ENCODE results near the gene HDAC9.

- no peak for TF ChIP-seq ZBTB1 (tag by site-specific recombination; IDR thresholded peaks at IDR 0.05)
- TF ChIP-seq PBX3 (CRISPR knock-in tag; IDR thresholded peaks at IDR 0.05) = no peak
- TF ChIP-seq, protein P1, sequence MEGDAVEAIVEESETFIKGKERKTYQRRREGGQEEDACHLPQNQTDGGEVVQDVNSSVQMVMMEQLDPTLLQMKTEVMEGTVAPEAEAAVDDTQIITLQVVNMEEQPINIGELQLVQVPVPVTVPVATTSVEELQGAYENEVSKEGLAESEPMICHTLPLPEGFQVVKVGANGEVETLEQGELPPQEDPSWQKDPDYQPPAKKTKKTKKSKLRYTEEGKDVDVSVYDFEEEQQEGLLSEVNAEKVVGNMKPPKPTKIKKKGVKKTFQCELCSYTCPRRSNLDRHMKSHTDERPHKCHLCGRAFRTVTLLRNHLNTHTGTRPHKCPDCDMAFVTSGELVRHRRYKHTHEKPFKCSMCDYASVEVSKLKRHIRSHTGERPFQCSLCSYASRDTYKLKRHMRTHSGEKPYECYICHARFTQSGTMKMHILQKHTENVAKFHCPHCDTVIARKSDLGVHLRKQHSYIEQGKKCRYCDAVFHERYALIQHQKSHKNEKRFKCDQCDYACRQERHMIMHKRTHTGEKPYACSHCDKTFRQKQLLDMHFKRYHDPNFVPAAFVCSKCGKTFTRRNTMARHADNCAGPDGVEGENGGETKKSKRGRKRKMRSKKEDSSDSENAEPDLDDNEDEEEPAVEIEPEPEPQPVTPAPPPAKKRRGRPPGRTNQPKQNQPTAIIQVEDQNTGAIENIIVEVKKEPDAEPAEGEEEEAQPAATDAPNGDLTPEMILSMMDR (tag by site-specific recombination; IDR thresholded peaks at IDR 0.05) = no peak
- no peak for TF ChIP-seq ZBTB44 (tag by site-specific recombination; IDR thresholded peaks at IDR 0.05)
- no peak for TF ChIP-seq ZNF629 (tag by site-specific recombination; IDR thresholded peaks at IDR 0.05)
- no peak for TF ChIP-seq SALL2 (tag by site-specific recombination; IDR thresholded peaks at IDR 0.05; ENCODE audit: borderline replicate concordance)
- no peak for TF ChIP-seq ZNF302 (tag by site-specific recombination; IDR thresholded peaks at IDR 0.05; ENCODE audit: low read depth)
- no peak for TF ChIP-seq ZNF274 (IDR thresholded peaks at IDR 0.05; ENCODE audit: low read length)
- TF ChIP-seq ZNF274 (tag by site-specific recombination; IDR thresholded peaks at IDR 0.05; ENCODE audit: borderline replicate concordance) = no peak
- TF ChIP-seq ZNF624 (tag by site-specific recombination; IDR thresholded peaks at IDR 0.05) = no peak
- TF ChIP-seq ZBTB21 (tag by site-specific recombination; IDR thresholded peaks at IDR 0.05) = no peak
- TF ChIP-seq ZNF707 (tag by site-specific recombination; IDR thresholded peaks at IDR 0.05) = no peak
- no peak for TF ChIP-seq BCL11A (tag by site-specific recombination; IDR thresholded peaks at IDR 0.05; ENCODE audit: low read depth)
Measured at GRCh38 chr7:18573410-18574234, 78.1 kb downstream of the HDAC9 start.
